Measurements from ENCODE around the gene DMBT1.

DNA sequence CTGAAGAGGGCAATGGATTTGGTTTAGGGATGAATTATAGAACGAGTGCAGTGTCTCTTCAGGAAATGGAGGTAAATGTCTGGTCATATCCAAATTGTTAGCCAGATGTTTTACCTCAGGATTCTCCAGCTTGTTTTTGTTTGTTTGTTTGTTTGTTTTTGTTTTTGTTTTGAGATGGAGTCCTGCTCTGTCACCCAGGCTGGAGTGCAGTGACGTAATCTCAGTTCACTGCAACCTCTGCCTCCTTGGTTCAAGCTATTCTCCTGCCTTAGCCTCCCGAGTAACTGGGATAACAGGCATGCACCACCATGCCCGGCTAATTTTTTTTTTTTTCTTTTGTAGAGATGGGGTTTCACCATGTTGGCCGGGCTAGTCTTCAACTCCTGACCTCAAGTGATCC lies 132.2 kb downstream of the DMBT1 start:
- no peak for TF ChIP-seq POLR2A (IDR thresholded peaks at IDR 0.05)
- TF ChIP-seq, protein P1, sequence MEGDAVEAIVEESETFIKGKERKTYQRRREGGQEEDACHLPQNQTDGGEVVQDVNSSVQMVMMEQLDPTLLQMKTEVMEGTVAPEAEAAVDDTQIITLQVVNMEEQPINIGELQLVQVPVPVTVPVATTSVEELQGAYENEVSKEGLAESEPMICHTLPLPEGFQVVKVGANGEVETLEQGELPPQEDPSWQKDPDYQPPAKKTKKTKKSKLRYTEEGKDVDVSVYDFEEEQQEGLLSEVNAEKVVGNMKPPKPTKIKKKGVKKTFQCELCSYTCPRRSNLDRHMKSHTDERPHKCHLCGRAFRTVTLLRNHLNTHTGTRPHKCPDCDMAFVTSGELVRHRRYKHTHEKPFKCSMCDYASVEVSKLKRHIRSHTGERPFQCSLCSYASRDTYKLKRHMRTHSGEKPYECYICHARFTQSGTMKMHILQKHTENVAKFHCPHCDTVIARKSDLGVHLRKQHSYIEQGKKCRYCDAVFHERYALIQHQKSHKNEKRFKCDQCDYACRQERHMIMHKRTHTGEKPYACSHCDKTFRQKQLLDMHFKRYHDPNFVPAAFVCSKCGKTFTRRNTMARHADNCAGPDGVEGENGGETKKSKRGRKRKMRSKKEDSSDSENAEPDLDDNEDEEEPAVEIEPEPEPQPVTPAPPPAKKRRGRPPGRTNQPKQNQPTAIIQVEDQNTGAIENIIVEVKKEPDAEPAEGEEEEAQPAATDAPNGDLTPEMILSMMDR (IDR thresholded peaks at IDR 0.05), result no peak
